Stimulated activated CD8-positive, alpha-beta memory T cell treated with anti-CD3 and anti-CD28 coated beads, Interleukin-7, amount 100 ng/mL, for 1 hour (primary cell): Measurements from ENCODE around the gene ZNF275.
"Not testable (repeated sequence)": the region's sequence is repeated elsewhere in the genome, so short reads cannot be mapped to it uniquely, and the experiment has no call there.

Source experiments
- DNase-seq, 2 donors: peaks; one replicate each; pipeline ENCODE4 v3.0.0-alpha.2; 2020; ENCODE audit warnings: low read depth in 2 of 2

Gene ZNF275

GRCh38 chrX:153319295-153320046, 14.5 kb upstream of the ZNF275 start:
- no peak for DNase-seq

GRCh38 chrX:153320047-153320443, 13.9 kb upstream of the ZNF275 start:
- DNase-seq: not testable (repeated sequence)

- DNase-seq: no peak
Measured at GRCh38 chrX:153320555-153321184, 13.3 kb upstream of the ZNF275 start.

GRCh38 chrX:153321381-153322124, 12.4 kb upstream of the ZNF275 start, which contains the start of gene PNMA6F:
TSS of gene PNMA6F (minus strand) at chrX:153321767. CDS start at chrX:153320674, 1,093 bp downstream.
- no peak for DNase-seq

GRCh38 chrX:153327561-153327960, 6.4 kb upstream of the ZNF275 start:
- no peak for DNase-seq

- DNase-seq: no peak
Measured at GRCh38 chrX:153333266-153333665, 687 bp upstream of the ZNF275 start.

- DNase-seq: no peak
Measured at GRCh38 chrX:153334654-153335295, 822 bp downstream of the ZNF275 start.

GRCh38 chrX:153336121-153336894, 2.4 kb downstream of the ZNF275 start:
- DNase-seq: no peak

GRCh38 chrX:153336988-153337387, 3.0 kb downstream of the ZNF275 start:
- DNase-seq: no peak

- DNase-seq: no peak
Measured at GRCh38 chrX:153338836-153339235, 4.9 kb downstream of the ZNF275 start.

GRCh38 chrX:153339662-153340061, 5.7 kb downstream of the ZNF275 start:
- no peak for DNase-seq

- DNase-seq: no peak
Measured at GRCh38 chrX:153340111-153340510, 6.2 kb downstream of the ZNF275 start.

- no peak for DNase-seq
Measured at GRCh38 chrX:153342762-153343558, 9.0 kb downstream of the ZNF275 start.

GRCh38 chrX:153343674-153344073, 9.7 kb downstream of the ZNF275 start:
- DNase-seq: no peak

- DNase-seq: no peak
Measured at GRCh38 chrX:153347530-153347929, 13.6 kb downstream of the ZNF275 start.

GRCh38 chrX:153348421-153348820, 14.5 kb downstream of the ZNF275 start:
- DNase-seq: no peak

- DNase-seq: no peak
Measured at GRCh38 chrX:153349952-153350351, 16.0 kb downstream of the ZNF275 start.

- no peak for DNase-seq
Measured at GRCh38 chrX:153351981-153352380, 18.0 kb downstream of the ZNF275 start.

- DNase-seq: no peak
Measured at GRCh38 chrX:153352858-153353257, 18.9 kb downstream of the ZNF275 start.

GRCh38 chrX:153353416-153353815, 19.5 kb downstream of the ZNF275 start:
- DNase-seq: no peak

- no peak for DNase-seq
Measured at GRCh38 chrX:153357877-153358276, 23.9 kb downstream of the ZNF275 start.
